ENCODE results near the gene DSCAM. TPM values are rescaled to one million over a fixed set of nuclear protein-coding genes. Genes with fewer than 3 reads are reported as not detected.

Gene DSCAM
- total RNA-seq, 1 experiment from 2014 or later = 0.33 TPM

- DNase-seq (ENCODE audit: unreplicated experiment) = no peak
- no peak overlapping the region for H3K4me3 Mint-ChIP-seq (ENCODE audit: unreplicated experiment)
- H3K36me3 Mint-ChIP-seq (ENCODE audit: insufficient read depth, unreplicated experiment) = no peaks in the 10 kb centered on the region
- peaks cover 11% of the 10 kb centered on the region for H3K9me3 Mint-ChIP-seq (ENCODE audit: unreplicated experiment)
- no TSS peak for BruUV-seq (replicated peaks)
- H3K27me3 Mint-ChIP-seq (ENCODE audit: insufficient read depth, unreplicated experiment) = no peaks in the 10 kb centered on the region
- TF ChIP-seq, protein P1, sequence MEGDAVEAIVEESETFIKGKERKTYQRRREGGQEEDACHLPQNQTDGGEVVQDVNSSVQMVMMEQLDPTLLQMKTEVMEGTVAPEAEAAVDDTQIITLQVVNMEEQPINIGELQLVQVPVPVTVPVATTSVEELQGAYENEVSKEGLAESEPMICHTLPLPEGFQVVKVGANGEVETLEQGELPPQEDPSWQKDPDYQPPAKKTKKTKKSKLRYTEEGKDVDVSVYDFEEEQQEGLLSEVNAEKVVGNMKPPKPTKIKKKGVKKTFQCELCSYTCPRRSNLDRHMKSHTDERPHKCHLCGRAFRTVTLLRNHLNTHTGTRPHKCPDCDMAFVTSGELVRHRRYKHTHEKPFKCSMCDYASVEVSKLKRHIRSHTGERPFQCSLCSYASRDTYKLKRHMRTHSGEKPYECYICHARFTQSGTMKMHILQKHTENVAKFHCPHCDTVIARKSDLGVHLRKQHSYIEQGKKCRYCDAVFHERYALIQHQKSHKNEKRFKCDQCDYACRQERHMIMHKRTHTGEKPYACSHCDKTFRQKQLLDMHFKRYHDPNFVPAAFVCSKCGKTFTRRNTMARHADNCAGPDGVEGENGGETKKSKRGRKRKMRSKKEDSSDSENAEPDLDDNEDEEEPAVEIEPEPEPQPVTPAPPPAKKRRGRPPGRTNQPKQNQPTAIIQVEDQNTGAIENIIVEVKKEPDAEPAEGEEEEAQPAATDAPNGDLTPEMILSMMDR (IDR thresholded peaks at IDR 0.05; ENCODE audit: unreplicated experiment) = no peak
- ChIA-PET CTCF (no interaction called here), POLR2A (no interaction called here)
- intact Hi-C loops (cut with micrococcal nuclease) = no loop called here
- H3K4me1 Mint-ChIP-seq (ENCODE audit: insufficient read depth, unreplicated experiment) = no peaks in the 10 kb centered on the region
- H3K27ac Mint-ChIP-seq (ENCODE audit: low read depth, unreplicated experiment) = no peak overlapping the region
Observed at GRCh38 chr21:40575976-40576375, 271.0 kb downstream of the DSCAM start.

GRCh38 chr21:40569357-40569756 is 277.6 kb downstream of the DSCAM start:
- BruUV-seq (replicated peaks) = no TSS peak

GRCh38 chr21:40568807-40569206 is 278.2 kb downstream of the DSCAM start:
- no peaks in the 10 kb centered on the region for H3K27me3 Mint-ChIP-seq (ENCODE audit: insufficient read depth, unreplicated experiment)
- peaks cover 36% of the 10 kb centered on the region for H3K9me3 Mint-ChIP-seq (ENCODE audit: unreplicated experiment)
- H3K36me3 Mint-ChIP-seq (ENCODE audit: insufficient read depth, unreplicated experiment) = peaks cover 6% of the 10 kb centered on the region
- no peak overlapping the region for H3K4me3 Mint-ChIP-seq (ENCODE audit: unreplicated experiment)
- ChIA-PET POLR2A (no interaction called here), CTCF (no interaction called here)
- H3K4me1 Mint-ChIP-seq (ENCODE audit: insufficient read depth, unreplicated experiment) = no peaks in the 10 kb centered on the region
- H3K27ac Mint-ChIP-seq (ENCODE audit: low read depth, unreplicated experiment) = no peak overlapping the region
- intact Hi-C loops (cut with micrococcal nuclease) = no loop called here
- TF ChIP-seq, protein P1 (IDR thresholded peaks at IDR 0.05; ENCODE audit: unreplicated experiment) = no peak
- BruUV-seq (replicated peaks) = no TSS peak
- DNase-seq (ENCODE audit: unreplicated experiment) = no peak

More at GRCh38 chr21:40569357-40569756, 277.6 kb downstream of the DSCAM start:
- no peaks in the 10 kb centered on the region for H3K27me3 Mint-ChIP-seq (ENCODE audit: insufficient read depth, unreplicated experiment)
- TF ChIP-seq, protein P1 (IDR thresholded peaks at IDR 0.05; ENCODE audit: unreplicated experiment) = no peak
- no peak for DNase-seq (ENCODE audit: unreplicated experiment)
- CTCF ChIA-PET = no interaction called here
- intact Hi-C loops (cut with micrococcal nuclease) = no loop called here
- peaks cover 6% of the 10 kb centered on the region for H3K36me3 Mint-ChIP-seq (ENCODE audit: insufficient read depth, unreplicated experiment)
- H3K9me3 Mint-ChIP-seq (ENCODE audit: unreplicated experiment) = peaks cover 36% of the 10 kb centered on the region
- no peak overlapping the region for H3K4me3 Mint-ChIP-seq (ENCODE audit: unreplicated experiment)
- no peak overlapping the region for H3K27ac Mint-ChIP-seq (ENCODE audit: low read depth, unreplicated experiment)
- POLR2A ChIA-PET = no interaction called here
- H3K4me1 Mint-ChIP-seq (ENCODE audit: insufficient read depth, unreplicated experiment) = no peaks in the 10 kb centered on the region

DNA sequence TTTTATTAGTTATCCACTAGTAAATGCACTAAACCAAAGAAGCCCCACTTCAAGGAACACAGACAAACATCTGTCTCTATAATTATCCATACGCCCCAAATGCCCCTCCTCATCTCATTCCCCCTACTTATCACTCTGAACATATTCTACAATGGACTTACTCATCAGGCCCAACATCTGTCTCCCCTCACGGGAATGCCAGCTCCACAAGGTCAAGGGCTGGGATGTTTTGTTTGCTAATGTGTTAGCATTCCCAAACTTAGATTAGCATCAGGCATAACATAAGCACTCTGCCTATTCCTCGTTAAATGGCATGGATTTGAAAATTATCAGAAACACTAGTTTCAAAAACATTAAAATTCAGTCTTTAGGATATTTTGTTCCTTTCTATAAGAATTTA is 279.5 kb downstream of the DSCAM start:
- ChIA-PET POLR2A (no interaction called here), CTCF (no interaction called here)
- Mint-ChIP-seq H3K9me3 (ENCODE audit: unreplicated experiment) (peaks cover 36% of the 10 kb centered on the region), H3K4me3 (ENCODE audit: unreplicated experiment) (no peak overlapping the region), H3K27me3 (ENCODE audit: insufficient read depth, unreplicated experiment) (no peaks in the 10 kb centered on the region), H3K4me1 (ENCODE audit: insufficient read depth, unreplicated experiment) (no peaks in the 10 kb centered on the region), H3K36me3 (ENCODE audit: insufficient read depth, unreplicated experiment) (peaks cover 6% of the 10 kb centered on the region), H3K27ac (ENCODE audit: low read depth, unreplicated experiment) (no peak overlapping the region)
- BruUV-seq (replicated peaks) = no TSS peak
- intact Hi-C loops (cut with micrococcal nuclease) = no loop called here
- TF ChIP-seq, protein P1 (IDR thresholded peaks at IDR 0.05; ENCODE audit: unreplicated experiment) = no peak
- no peak for DNase-seq (ENCODE audit: unreplicated experiment)

Measured in MCF 10A (cell line).